IPS-18c (cell line): ENCODE data around the gene CLSTN3.
A peak's percentile ranks its signal among the peaks of the same experiment; 100 is the strongest.
"Not testable (repeated sequence)": the region's sequence is repeated elsewhere in the genome, so short reads cannot be mapped to it uniquely, and the experiment has no call there.

Experiments used
- H3K4me3 ChIP-seq: 2 replicates; pipeline ENCODE4 v1.7.0; 2013; ENCODE audit warnings: low read depth, mild to moderate bottlenecking, low read length, moderate library complexity; ENCODE audit not compliant: insufficient read depth
- H3K9me3 ChIP-seq: one replicate; pipeline ENCODE4 v1.6.1; 2013; ENCODE audit warnings: mild to moderate bottlenecking, low read length, moderate library complexity; ENCODE audit not compliant: control insufficient read depth, insufficient read depth

Gene CLSTN3

DNA sequence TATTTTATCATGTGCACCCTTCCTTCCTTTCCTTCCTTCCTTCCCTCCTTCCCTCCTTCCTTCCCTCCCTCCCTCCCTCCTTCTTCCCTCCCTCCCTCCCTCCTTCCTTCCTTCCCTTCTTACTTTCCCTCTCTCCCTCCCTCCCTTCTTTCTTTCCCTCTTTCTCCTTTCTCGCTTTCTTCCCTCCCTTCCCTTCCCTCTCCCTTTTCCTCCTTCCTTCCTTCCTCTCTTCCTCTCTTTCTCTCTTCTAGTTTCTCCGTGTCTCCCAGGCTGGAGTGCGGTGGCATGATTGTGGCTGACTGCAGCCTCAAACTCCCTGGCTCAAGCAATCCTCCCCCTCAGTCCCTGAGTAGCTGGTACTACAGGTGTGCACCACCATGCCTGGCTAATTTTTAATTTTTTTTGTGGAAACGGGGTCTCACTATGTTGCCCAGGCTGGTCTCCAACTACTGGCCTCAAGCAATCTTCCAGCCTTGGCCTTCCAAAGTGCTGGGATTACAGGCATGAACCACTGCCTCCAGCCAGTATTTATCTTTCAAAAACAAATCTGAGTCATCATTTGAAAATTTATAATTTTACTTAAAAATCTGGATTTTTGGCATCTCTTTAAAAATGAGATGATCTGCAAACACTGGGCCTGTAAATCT, 29.0 kb upstream of the CLSTN3 start:
- Histone ChIP-seq H3K4me3 (no peak overlapping the region), H3K9me3 (no peaks in the 10 kb centered on the region)

DNA sequence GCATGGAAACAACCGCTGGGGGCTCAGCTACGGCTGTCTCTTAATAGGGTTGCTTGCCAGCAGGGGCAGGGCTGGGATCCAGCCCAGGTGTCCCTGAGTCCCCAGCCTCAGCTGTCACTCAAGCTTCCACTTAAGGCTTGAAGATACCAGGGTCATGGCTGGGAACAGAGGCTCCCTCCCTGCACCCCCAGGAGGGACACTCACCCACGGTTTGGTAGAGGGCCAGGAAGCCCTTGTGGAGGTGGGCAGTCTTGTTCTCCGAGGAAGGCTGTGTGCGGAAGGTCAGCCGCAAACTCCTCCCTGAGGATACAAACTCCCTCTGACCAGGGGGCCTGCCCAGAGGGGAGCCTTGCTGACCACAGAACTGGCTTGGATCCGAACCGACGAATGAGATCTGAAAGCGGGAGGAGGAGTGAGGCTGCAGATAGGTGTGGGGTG, 28.5 kb upstream of the CLSTN3 start:
- H3K9me3 ChIP-seq: no peaks in the 10 kb centered on the region
- no peak overlapping the region for H3K4me3 ChIP-seq

DNA sequence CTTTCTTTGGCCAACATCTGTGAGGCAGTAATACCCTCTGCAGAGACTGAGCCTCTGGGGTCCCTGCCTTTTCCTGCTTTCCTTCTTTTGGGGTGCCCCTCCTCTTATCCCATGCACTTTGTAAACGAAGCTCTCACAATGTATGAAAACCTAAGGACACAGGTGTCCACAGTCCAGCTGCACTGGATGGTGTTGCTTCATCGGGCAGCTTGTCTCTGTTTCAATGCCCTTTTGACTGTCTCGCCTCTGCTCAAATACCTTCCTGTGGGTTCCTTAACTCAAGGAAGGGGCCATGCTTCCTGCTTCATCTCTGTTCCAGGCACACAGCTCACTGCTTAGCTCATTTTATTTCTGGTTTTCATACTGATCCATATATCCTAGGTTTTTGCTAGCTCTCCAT, 27.6 kb upstream of the CLSTN3 start:
- Histone ChIP-seq H3K4me3 (no peak overlapping the region), H3K9me3 (no peaks in the 10 kb centered on the region)

DNA sequence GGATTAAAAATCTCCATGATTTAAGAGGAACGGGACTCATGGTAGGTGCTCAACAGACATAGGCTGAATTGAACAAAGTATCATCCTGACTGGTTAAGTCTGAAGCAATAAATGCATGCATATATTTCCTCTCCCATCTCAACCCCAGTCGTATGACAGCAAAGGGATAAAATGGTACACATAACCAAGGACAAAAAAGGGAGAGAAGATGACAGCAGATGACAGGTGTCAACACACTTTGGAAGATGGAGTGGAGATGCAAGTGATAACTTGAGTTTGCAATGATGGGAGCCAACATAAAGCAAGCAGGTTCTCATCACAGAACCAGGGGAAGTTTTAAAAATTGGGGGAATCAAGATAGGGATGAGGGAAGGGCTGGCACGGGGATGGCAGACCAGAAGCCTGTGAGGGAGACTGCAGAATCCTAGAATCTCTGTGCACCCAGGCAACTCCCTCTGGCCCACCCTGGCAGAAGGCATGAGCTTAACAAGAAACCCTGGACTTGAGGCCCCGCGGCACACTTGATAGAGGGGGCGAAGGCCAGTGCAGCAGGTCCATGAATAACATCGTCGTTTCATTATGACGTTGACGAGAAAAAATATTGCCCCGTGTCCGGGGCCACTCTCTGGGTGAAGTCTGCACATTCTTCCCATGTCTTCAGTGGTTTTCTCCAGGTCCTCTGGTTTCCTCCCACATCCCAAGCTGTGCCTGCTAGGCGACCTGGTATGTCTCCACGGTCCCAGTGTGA, 26.2 kb upstream of the CLSTN3 start:
- Histone ChIP-seq H3K4me3 (no peak overlapping the region), H3K9me3 (no peaks in the 10 kb centered on the region)

DNA sequence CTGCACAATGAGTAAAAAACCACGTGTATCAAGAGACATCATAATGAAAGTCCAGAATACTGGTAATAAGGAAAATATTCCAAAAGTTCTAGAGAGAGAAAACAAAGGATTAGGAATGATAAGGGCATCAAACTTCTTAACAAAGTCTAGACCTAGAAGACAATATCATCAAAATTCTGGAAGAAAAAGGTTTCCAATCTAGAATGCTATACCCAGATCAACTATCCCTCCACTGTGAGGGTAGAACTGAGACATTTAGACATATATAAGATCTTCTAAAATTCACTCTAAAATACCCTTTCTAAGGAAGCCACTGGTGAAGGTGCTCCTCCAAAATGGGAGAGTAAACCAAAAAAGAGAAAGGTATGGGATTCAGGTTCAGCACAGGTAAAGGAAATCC, 24.1 kb upstream of the CLSTN3 start:
- H3K4me3 ChIP-seq: no peak overlapping the region
- no peaks in the 10 kb centered on the region for H3K9me3 ChIP-seq

DNA sequence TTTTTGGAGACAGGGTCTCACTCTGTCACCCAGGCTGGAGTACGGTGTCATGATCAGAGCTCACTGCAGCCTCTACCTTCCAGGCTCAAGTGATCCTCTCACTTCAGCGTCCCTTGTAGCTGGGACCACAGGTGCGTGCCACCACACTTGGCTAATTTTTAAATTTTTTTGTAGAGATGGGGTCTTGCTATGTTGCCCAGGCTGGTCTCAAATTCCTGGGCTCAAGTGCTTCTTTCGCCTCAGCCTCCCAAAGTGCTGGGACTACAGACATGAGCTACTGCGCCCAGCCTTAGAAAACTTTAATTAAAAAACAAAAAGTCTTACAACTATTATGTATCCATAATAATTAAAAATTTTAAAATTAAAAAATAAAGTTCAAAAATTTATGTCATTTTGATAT, 23.0 kb upstream of the CLSTN3 start:
- H3K4me3 ChIP-seq, H3K9me3 ChIP-seq: not testable (repeated sequence)

DNA sequence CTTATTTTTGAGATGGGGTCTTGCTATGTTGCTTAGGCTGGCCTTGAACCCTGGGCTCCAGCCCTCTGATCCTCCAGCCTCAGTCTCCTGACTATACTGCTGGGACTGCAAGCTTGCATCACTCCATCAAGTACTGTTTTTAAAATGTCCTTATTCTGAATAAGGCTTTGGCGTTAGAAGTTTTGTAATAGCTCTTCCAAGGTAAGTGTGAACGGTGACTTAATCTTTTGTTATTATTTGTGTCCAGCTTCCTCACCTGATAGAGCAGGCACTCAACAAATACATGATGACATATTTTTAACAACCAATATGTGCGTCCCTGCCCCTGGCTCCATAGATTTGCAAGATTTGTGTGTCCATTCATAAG, 22.6 kb upstream of the CLSTN3 start:
- Histone ChIP-seq H3K4me3 (peak overlapping the region; percentile 64), H3K9me3 (no peaks in the 10 kb centered on the region)

DNA sequence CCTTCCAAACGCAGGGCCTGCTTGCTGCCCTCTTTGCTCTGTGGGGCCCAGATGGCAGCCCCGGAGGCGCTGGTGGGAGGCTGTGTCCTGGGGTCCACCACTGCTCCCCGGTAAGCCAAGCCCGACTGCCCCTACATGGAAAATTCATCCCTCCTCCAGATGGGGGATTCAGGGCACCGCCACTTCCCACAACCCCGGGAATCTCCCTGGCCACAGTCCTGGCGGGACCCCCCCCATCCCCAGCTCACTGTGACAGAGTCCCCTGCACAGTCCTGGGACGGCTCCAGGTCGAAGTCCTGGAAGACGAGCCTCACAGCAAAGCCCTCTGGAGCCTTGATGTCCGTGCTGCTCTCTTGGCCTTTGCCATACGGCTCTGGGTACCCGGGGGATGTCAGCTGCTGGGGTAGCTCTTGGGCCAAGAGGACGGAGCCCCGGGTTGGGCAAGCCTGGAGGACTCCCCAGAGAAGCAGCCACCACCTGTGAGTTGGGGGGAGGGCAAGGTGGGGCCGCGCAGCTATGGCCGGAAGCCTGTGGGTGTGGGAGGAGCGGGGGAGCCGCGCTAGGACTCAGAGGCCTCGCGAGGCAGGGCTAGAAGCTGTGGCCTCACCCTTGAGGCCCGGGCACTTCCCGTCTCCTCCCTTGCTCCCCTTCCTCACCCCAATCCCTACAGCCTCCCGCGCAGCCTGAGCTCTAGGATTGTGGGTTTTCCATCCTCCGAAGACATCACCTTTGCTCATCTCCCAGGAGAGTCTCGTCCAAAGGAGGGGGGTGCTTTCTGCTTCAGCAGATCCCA, 22.0 kb upstream of the CLSTN3 start:
- Histone ChIP-seq H3K4me3 (peak overlapping the region; percentile 64), H3K9me3 (no peaks in the 10 kb centered on the region)

DNA sequence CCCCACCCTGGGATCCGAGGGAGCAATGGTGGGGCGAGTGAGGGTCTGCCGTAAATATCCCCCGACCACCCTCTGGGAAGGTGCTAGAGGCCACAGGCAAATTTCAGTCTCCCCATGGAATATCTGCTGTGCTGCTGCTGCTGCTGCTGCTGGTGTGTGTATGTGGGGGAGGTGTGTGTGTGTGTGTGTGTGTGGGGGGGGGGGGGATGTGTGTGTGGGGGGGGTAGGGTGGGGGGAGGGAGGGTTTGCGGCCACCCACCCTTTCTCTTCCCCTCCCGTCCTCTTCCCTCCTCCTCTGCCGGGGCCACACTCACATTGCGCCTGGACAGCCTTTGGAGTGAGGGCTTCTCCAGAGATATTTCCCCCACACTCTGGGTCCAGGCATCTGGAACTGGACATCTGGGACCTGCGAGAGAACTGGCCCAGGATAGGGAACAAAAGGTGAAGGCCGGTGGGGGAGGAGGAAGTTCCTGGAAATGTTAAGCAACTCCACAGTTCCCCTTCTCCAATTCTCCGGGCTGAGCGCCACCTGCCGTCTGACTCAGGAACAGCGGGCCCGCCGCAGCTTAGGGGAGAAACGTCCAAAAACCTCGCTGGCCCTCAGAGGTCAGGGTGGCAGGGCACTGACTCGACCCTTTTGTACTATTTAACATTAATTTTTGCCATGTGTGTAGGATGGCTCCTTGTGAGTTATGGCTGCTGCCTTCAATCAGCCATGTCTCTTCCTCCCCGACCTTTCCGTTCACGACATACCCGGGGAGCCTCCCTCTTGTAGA, 21.2 kb upstream of the CLSTN3 start, which contains the start of gene C1RL:
TSS of gene C1RL (minus strand) at position 419 of the 776 bp plus-strand sequence. CDS start at position 385, 34 bp downstream.
- Histone ChIP-seq H3K9me3 (no peaks in the 10 kb centered on the region), H3K4me3 (peak within 1 kb of the TSS; percentile 64)

DNA sequence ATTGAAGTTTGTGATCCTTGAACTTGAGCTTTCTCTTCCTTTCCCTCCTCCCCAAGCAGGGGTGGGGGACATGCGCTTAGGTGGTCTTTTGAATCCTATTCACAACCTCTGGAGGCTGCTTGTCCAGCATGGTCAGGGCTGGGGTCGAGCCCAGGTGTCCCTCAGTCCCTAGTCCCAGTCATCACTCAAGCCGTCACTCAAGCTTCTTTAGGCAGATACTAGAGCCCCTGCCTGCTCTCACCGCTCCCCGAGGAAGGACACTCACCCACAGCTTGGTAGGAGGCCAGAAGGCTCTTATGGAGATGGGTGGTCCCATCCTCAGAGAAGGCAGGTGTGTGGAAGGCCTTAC, 20.6 kb upstream of the CLSTN3 start:
- H3K9me3 ChIP-seq: no peaks in the 10 kb centered on the region
- peak overlapping the region; percentile 15 for H3K4me3 ChIP-seq

DNA sequence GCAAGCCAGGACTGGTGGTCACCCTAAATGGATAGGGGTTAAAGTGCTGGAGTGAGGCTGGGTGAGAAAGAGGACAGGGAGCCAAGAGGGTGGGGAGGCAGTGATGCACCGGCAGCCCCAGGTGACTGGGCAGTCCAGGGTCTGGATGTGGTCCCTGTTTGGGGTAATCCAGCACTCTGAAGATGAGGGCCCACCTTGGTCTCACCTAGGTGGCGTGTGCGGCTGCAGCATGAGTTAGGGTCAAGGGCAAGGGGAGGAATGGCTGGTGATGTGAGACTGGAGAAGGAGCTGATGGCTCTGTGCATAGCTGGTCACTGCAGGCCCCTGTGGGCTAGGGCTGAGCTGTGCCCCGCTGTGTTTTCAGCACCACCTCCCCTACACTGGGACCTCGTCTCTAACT, 19.5 kb upstream of the CLSTN3 start:
- Histone ChIP-seq H3K4me3 (no peak overlapping the region; the same call in 1 of the 2 replicates), H3K9me3 (no peaks in the 10 kb centered on the region)

DNA sequence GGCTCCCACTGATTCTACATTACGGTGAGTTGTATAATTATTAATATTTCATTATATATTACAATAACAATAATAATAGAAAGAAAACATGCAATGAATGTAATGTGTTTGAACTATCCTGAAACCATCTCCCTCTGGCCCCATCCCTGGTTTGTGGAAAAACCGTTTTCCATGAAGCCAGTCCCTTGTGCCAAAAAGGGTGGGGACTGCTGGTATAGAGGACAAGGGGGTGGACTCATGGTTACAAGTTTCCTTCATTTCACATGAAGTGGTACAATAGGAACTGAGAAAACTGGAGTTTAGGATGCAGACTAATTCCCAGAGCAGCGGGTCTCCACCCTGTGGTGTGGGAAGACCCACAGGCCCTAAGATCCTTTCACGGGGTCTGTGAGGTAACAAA, 18.1 kb upstream of the CLSTN3 start:
- H3K4me3 ChIP-seq: no peak overlapping the region
- no peaks in the 10 kb centered on the region for H3K9me3 ChIP-seq

DNA sequence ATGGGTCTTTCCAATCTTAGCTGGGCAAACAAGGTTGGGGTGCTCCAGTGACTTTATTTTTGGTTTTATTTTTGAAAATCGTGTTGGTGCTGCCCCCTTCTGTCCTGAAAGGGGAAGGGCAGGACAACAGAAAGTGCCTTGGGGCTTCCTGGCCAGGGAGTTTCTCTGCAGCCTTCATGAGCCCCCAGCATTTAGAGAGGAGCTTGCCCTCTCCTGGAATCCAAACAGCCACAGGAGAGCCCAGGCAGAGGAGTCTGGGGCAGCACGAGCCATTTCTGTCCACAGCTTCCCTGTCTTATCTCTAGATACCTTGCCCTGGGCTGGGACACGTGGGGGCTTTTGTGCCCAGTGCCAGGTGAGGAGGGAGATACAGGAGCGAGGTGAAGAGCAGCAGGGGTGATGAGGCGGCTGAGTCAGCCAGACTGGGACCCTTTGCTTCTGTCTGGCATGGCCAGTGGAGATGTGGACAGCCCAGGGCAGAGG, 16.7 kb upstream of the CLSTN3 start:
- H3K9me3 ChIP-seq: no peaks in the 10 kb centered on the region
- no peak overlapping the region for H3K4me3 ChIP-seq

DNA sequence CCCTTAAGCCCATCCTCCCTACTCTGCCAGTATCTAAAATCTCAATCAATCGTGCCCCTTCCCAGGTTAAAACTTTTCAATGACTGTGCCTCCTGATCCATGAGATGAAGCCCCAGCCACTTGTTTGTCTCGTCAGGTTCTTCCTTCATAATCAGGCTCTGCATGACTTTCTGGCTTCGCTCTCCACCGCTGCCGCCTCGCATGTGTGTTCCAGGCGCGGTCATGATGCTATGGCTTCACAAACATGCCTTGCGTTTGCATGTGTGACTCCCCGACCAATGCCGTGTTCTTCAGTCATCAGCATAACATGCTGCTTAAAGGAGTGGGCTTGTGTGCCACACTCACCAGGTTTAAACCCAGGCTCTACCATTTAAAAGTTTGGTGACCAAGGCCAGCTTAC, 16.2 kb upstream of the CLSTN3 start:
- H3K9me3 ChIP-seq: no peaks in the 10 kb centered on the region
- no peak overlapping the region for H3K4me3 ChIP-seq

DNA sequence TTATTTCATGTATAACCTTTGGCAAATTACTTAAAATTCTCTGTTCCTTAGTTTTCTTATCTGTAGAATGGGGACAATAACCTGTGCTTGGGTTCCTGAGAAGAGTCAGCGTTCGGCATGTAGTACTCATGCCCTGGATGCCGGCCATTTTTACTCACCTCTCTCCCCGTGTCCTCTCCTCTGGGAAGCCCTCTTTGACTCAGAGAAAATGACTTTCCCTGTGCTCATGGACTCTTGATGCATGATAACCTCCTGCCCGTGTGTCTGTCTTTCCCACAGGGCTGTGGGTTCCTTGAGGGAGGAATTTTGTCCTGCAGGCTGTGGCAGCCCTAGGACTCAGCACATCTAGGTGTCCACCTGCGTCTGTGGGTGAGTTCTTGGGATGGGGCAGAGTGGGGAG, 15.3 kb upstream of the CLSTN3 start:
- Histone ChIP-seq H3K9me3 (no peaks in the 10 kb centered on the region), H3K4me3 (no peak overlapping the region)

DNA sequence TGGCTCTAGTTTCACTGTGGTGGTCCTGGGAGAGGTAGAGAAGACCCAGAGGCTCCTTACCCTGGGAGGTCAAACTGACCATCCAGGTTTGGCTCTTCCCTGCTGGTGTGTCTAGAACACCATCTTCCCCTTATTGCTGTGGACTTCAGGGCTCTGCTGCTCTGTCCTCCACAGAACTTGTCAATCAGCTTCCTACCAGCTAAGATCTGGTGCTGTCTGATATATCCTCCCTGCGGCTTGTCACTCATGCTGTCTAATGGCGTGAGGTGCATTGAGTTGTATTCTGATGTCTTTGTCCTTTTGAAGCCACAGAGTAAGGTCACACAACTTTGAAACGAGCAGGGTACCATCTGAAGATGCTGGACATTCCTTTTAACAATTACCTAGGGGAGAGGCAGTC, 14.0 kb upstream of the CLSTN3 start:
- H3K4me3 ChIP-seq: no peak overlapping the region
- no peaks in the 10 kb centered on the region for H3K9me3 ChIP-seq

DNA sequence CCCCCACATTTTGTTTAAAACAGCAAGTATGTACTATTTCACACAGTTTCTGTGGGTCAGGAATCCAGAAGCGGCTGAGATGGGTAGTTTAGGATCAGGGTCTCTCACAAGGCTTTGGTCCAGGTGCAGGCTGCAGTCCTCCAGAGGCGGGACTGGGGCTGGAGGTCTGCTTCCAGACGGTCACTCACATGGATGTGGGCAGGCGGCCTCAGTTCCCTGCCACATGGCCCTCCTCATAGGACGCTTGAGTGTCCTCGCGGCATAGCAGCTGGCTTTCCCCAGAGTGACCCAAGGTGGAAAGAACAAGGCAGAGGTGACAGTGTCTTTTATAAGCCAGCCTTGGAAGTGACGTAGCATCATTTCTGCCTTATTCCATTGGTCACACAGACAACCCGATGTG, 13.3 kb upstream of the CLSTN3 start:
- Histone ChIP-seq H3K4me3 (no peak overlapping the region), H3K9me3 (no peaks in the 10 kb centered on the region)
